HG03378 (cell line): ENCODE measurements around the gene CHD1L.
"Not testable (repeated sequence)": the region's sequence is repeated elsewhere in the genome, so short reads cannot be mapped to it uniquely, and the experiment has no call there.

ENCODE experiments used
- ATAC-seq: cut with Tn5 transposase; IDR thresholded peaks from one replicate; pipeline ENCODE4 v1.9.1; 2021; ENCODE audit warnings: mild to moderate bottlenecking, moderate library complexity; ENCODE audit not compliant: unreplicated experiment

CHD1L gene

DNA sequence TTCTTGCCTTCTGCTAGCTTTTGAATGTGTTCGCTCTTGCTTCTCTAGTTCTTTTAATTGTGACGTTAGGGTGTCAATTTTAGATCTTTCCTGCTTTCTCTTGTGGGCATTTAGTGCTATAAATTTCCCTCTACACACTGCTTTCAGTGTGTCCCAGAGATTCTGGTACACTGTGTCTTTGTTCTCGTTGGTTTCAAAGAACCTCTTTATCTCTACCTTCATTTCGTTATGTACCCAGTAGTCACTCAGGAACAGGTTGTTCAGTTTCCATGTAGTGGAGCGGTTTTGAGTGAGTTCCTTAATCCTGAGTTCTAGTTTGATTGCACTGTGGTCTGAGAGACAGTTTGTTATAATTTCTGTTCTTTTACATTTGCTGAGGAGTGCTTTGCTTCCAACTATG is 11.5 kb upstream of the CHD1L start:
- not testable (repeated sequence) for ATAC-seq

DNA sequence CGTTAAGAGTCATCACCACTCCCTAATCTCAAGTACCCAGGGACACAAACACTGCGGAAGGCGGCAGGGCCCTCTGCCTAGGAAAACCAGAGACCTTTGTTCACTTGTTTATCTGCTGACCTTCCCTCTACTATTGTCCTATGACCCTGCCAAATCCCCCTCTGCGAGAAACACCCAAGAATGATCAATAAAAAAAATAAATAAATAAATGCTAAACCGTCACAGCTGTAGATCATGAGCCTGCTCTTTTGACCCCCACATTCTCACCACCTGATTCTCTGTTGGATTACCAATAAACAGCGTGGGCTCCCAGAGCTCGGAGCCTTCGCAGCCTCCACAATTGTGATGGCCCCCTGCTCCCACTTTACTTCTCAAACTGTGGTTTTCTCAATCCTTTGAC is 8.6 kb upstream of the CHD1L start:
- not testable (repeated sequence) for ATAC-seq

DNA sequence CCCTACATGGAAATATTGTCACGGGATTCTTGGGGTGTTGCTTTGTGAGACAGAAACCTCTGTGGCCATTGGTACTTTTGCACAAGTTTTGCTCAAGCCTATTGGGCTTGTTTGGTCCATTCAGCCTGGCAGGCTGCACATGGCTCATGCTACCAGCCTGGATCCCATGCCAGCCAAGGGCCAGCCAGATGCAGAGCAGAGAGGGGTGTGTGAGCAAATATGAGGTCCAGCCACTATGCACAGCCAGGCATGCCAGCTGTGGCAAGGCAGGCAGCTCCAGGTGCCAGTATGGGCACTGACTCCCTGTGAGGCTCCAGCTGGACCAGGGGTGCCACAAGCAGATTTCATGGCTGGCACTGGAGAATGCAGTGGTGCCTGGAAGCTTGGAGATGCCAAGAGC is 6.7 kb upstream of the CHD1L start:
- ATAC-seq = no peak

DNA sequence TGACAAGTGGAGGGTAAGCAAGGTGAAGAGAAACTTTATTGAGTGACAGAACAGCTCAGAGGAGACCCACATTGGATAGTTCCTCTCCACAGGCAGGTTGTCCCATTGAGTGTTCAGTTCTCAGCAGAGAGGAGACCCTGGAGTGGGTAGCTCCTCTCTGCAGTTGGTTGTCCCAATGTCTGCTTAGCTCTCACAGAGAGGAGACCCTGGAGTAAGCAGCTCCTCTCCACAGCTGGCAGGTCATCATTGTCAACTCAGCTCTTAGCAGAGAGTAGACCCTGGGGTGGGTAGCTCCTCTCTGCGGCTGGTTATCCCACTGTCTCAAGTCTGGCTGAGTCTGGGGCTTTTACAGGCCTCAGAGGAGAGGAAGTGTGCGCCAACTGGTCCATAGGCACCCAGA is 6.0 kb upstream of the CHD1L start:
- ATAC-seq = no peak

DNA sequence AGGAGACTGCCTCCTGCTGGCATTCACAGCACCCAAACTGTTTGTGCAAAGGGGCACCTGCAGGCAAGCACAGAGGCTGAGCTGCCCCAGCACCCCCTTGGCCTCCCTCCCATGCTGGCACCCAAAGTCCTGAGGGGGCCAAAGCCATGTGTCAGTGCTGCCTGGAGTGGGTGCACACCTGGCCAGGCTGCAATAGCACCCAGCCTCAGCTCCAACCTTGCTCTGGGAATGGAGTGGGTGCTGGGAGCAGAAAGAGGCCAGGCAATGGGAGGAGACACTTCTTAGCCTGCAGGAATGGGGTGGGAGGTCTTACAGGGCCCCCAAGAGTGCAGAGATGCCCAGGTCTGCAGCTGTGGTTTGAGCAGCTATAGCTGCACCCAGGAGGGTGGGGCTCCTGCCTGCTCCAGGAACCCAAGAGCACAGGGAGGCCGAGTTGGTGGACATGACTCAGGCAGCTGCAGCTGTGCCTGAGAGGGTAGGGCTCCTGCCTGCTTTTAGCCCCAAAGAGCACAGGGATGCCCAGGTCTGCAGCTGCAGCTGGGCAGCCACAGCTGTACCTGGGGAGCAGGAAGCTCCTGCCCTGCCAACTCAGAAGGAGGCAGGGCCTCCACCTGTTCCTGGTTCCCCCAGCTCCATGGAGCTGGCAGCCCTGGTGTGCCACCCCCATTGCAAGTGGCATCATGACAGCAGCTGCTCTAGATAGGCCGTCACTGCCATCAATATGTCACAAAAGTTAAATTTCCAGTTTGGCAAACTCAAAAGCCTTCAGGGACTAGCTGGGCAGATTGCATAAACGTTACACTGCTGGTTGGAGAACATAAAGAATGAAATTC is 5.3 kb upstream of the CHD1L start:
- ATAC-seq = no peak

DNA sequence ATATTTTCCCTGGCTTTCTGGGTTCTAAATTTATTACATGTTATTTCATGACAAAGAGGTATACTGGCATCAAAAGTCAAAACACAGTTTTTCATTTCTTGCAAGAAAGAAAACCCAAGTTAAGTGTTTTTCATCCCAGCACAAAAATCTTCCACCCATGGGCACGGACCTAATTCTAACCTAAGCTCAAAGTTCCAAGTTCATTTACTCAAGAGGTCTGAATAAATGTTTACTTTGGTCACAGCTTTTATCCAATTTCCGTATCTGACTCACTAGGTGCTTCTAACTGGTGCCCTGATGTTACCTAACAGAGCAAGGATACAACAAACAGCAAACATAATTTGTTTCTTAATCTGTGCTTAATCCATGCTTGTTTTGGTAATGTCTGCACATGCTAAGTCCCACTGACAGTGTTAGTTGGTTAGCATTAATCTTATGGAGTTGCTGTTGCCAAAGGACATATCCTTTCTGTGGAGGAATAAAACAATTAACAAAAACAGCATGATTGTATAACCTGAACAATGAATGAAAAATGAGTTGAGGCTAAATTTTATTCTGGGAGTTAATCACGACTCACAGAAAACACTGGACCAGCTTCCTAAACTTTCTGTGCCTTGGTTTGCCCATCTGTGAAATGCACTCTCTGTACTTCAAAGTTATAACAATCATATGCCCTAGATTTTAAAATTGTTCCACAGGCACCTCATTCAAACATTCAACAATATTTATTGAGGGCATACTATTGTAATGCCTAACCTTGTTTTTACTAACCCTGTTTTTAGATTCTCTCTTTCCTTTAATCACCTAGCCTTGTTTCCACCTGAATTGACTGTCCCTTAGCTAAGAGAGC is 4.2 kb upstream of the CHD1L start:
- ATAC-seq = no peak

DNA sequence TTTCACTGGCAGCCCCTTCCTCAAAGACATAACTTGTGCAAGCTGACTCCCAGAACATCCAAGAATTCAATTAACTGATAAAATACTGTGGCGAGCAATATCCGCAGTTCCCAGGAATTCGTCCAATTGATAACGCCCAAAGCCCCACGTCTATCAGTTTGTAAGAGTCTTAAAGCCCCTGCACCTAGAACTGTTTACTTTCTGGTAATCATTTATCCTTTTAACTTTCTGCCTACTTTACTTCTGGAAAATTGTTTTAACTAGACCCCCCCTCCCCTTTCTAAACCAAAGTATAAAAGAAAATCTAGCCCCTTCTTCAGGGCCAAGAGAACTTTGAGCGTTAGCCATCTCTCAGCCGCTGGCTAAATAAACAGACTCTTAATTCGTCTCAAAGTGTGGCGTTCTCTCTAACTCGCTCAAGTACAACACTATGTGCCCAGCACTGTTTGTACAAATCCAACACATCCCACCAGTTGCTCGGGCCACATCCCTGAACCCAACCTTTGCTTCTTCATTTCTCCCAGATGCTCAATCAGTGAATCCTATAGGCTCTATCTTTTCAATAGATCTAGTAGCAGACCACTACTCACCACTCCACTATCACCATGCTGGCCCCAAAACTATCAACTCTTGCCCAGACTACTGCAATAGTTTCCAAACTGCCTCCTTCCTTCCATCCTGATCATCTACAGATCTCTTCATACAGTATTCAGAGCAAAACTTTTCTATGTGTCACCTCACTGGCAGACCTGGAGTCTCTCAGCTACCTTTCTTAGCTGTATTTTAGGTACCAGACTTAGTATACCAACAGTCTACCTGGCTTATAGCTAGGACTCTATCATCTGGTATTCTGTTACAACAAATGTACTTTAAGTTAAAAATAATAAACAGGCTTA is 3.3 kb upstream of the CHD1L start:
- no peak for ATAC-seq

DNA sequence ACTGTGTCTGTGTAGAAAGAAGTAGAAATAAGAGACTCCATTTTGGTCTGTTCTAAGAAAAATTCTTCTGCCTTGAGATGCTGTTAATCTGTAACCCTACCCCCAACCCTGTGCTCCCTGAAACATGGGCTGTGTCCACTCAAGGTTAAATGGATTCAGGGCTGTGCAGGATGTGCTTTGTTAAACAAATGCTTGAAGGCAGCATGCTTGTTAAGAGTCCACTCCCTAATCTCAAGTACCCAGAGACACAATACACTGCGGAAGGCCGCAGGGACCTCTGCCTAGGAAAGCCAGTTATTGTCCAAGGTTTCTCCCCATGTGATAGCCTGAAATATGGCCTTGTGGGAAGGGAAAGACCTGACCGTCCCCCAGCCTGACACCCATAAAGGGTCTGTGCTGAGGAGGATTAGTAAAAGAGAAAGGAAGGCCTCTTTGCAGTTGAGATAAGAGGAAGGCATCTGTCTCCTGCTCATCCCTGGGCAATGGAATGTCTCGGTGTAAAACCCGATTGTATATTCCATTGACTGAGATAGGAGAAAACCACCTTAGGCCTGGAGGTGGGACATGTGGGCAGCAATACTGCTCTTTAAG is 2.3 kb upstream of the CHD1L start:
- not testable (repeated sequence) for ATAC-seq

DNA sequence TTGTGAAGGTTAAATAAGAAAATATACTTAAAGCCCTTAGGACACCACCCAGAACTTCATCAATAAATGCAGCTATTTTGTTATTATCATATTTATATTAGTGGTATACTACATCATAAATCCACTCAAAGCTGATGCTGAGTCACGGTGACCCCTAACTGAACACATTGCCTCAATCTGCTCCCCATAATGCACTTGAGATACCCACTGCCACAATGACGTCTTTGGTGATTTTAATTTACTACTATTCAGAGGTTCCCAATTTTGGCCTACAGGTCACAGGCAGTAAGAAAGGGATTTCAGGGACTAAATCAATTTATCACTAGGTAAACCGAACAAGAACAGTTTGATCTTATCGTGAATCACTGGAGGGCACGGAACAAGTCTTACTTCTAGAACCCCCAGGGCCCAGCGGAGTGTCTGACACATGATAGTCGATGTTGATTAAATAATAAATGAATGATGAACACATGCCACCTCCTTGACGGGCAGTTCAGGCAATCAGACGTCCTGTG is 493 bp upstream of the CHD1L start:
- no peak for ATAC-seq

DNA sequence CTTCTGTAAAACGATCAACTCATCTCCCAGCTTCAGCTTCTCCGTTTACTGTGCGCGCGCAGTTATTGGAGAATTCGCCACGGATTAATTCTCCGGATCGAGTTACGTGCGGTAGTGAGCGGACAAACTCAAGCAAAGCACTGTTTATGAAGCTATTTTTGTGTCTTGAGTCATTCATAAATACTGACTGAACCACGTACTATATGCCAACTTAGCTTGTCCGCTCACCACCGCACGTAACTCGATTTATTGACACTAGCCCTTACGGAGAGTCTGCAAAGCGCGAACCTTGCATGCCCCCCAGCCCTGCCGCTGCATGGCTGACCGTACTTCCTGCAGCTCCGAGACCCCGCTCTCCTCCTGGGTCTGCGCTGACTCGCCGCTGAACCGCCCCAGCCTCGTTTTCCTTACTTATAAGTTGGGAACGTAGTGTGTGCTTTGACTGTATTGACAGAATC is 773 bp downstream of the CHD1L start:
- ATAC-seq = peak; percentile 15

DNA sequence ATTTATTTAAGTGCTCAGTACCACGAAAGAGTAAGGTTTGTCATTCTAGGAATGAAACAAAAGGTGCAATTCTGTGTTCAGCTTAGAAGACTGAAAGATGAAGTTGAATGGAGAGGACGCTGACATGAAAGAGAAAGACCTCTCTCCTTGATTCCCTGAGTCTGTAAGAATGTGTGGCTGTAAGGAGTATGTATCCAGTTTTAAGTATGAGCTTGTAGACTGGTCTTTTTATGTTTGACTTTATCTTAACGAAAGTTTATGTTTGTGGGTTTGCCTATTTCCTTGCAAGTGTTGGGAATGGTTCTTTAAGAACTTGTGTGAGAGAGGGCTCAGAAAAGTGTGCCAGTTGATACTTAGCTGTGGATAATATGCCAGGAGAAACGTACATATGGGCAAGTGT is 1.4 kb downstream of the CHD1L start:
- ATAC-seq = no peak

DNA sequence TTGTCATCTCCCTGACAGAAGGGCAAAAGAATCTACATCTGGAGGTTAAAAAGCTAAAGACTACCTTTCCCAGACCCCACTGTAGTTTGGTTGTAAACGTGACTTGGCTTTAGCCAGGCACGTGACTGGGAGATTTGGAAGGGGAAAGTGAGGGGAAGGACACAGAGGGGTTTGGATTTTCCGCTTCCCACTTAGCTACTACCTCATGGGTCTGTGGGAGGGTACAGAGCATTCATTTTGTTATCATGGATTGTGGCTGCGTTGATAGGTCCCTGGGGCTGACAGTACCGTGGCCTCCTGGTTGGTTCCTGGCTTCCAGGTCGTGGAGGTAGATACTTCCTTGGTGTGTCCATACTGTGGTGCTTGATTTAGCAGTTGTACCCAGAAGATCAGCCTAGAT is 2.6 kb downstream of the CHD1L start:
- ATAC-seq = no peak

DNA sequence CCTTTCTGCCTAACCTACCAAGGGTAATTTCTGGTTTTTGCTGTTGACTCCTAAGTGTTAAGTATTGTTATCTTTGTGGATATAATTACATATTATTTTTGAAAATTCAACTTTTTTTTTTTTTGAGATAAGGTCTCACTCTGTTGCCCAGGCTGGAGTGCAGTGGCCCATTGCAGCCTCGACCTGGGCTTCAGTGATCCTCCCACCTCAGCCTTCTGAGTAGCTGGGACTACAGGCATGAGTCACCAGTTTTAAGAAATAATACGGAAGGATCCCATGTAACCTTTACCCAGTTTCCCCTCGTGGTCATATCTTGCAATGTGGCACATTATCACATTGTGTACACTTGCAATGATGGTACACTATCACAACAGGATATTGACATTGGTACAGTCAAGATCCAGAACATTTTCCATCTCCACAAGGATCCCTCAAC is 3.1 kb downstream of the CHD1L start:
- no peak for ATAC-seq

DNA sequence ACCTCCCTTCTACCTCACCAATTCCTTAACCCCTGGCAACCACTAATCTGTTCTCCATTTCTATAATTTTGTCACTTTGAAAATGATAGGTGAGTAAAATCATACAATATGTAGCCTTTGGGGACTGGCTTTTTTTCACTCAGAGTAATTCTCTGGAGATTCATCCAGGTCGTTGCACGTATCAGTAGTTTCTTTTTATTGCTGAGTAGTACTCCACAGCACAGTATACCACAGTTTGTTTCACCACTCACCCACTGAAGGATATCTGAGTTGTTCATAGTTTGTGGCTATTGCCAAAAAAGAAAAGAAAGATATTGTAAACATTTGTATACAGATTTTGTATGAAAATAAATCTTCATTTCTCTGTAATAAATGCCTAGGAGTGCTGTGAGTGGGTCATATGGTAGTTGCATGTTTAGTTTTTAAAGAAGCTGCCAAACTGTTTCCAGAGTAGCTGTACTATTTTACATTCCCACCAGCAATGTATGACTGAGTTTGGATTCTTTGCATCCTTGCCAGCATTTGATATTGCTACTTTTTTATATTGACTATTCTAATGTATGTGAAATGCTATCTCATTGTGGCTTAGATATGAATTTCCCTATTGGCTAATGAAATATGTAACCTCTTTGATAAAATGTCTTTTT is 3.7 kb downstream of the CHD1L start:
- ATAC-seq = no peak

DNA sequence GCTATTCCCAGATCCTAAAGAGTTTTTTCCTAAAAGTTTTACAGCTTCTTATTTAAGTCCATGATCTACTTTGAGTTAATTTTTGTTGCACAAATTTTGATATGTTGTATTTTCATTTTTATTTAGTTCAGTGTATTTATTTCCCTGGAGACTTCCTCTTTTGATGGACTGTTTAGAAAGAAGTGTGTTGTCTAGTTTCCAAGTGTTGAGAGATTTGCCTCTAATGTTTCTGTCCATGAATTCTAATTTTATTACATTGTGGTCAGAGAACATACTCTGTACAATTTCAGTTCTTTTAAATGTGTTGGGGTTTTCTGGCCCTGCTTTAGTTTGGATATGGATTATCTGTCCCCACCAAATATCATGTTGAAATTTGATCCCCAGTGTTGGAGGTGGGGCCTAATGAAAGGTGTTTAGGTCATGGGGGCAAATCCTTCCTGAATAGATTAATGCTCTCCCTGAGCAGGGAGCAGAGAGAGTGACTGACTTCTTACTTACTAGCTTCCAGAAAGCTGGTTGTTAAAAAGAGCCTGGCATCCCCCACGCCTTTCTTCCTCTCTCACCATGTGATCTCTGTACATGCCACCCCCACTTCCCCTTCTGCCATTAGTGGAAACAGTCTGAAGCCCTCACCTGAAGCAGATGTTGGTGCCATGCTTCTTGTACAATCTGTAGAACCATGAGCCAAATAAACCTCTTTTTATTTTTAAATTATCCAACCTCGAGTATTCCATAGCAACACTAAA is 4.6 kb downstream of the CHD1L start:
- no peak for ATAC-seq

DNA sequence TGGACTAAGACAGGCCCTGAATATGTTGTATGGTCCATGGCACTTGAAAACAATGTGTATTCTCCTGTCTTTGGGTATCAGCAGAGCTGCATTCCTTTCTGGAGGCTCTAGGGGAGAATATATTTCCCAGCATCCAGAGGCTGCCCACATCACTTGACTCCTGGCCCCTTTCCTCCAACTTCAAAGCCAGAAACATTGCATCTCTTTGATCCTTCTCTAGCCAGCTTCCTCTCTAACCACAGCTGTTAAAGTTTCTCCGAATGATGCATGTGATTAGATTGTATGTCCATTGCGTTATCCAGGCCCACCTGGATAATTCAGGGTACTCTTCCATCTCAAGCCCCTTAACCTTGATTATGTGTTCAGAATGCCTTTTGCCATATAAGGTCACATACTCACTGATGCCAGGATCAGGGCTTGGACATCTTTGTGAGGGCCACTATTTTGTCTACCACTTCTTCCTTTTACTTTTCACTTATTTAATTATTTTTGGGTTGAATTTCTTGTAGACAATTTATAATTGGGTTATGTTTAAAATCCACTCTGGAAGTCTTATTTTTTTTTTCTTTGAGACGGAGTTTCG is 5.3 kb downstream of the CHD1L start:
- ATAC-seq = no peak

DNA sequence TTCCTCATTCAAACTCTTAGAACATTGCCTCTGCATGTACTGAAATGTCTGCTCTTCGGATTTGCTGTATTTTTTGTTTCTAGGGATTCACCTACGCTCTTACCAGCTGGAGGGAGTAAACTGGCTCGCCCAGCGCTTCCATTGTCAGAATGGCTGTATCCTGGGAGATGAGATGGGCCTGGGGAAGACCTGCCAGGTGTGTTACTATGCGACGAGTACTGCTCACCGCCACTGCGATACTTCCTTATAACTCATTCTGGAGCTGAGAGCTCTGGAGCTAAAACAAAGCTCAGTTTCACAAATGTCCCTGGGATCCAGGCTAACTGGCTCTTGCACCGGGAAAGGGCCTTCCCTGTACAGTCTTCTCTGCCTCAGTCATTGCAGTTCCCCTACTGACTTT is 10.1 kb downstream of the CHD1L start:
- no peak for ATAC-seq

DNA sequence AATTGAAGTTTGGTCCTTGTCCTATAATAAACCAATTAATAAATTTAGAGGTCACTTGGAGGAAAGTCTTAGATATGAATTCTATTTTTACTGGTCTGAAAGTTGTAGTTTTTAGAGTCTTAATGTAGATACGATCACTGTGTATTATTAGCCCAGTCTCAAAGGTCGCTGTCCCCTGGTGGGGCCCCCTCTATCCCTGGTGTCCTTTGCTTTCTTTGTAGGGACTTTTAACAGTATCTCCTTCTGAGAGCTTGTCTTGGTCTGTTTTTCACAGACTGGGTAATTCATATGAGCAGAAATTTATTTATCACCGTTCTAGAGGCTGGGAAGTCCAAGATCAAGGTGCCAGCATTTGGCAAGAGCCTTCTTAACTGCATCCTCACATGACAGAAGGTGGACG is 18.5 kb downstream of the CHD1L start:
- ATAC-seq = no peak
